LNCaP clone FGC (cell line): ENCODE data around the gene TFEB.

ENCODE experiments used
- DNase-seq: peaks from one replicate; pipeline ENCODE4 v3.0.0-alpha.2; 2011; ENCODE audit warnings: low read depth
- H3K4me3 ChIP-seq: 2 replicates; pipeline ENCODE4 v1.5.1; 2011; ENCODE audit warnings: mild to moderate bottlenecking, low read depth, low read length, control low read depth
- TF ChIP-seq, protein P1 (sequence below): IDR thresholded peaks from 2 replicates; pipeline ENCODE4 v1.5.1; 2012; ENCODE audit warnings: mild to moderate bottlenecking; ENCODE audit not compliant: control insufficient read depth, insufficient read depth; ENCODE audit errors: extremely low read depth

The TFEB gene

DNA sequence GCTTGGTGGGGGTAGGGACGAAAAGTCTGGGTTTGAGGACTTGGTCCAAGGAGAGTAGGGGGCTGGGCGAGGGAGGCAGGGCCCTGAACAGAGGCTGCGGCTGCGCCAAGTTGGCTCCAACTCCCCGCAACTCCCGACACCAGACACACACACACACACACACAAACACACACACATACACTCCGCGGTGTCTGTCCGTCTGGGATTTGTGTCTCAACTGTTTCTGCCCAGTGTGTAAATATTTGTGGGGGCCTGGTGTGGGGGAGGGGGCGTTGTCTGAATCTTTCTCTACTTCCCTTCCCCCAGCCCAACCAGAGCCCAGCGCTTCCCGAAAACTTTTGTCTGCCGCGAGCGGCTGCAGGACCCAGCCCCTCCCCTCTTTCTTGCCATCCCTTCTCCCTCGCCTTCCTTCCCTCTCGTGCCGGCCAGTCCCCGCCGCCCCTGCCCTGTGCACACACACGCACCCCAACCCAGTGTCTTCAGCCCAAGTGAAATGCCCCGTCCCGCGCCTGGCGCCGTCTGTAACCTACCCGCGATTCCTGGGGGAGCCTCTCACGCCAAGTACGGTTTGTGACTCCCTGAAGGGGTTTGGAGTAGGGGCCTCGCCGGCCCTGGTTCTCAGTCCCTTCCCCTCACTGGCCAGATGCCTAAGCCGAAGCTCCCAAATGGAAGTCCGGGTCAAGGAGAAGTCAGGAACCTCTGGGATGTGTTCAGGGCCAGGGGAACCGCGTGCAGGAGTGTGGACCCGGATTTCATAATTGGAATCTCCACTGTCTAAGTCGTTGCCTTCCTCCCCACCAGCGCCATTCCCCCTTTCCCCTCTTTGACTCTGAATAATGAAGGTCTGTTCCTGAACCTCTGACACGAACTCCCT lies 96.2 kb downstream of the TFEB start:
- no peak for DNase-seq
- no peak overlapping the region for H3K4me3 ChIP-seq
- TF ChIP-seq, protein P1, sequence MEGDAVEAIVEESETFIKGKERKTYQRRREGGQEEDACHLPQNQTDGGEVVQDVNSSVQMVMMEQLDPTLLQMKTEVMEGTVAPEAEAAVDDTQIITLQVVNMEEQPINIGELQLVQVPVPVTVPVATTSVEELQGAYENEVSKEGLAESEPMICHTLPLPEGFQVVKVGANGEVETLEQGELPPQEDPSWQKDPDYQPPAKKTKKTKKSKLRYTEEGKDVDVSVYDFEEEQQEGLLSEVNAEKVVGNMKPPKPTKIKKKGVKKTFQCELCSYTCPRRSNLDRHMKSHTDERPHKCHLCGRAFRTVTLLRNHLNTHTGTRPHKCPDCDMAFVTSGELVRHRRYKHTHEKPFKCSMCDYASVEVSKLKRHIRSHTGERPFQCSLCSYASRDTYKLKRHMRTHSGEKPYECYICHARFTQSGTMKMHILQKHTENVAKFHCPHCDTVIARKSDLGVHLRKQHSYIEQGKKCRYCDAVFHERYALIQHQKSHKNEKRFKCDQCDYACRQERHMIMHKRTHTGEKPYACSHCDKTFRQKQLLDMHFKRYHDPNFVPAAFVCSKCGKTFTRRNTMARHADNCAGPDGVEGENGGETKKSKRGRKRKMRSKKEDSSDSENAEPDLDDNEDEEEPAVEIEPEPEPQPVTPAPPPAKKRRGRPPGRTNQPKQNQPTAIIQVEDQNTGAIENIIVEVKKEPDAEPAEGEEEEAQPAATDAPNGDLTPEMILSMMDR = no peak

DNA sequence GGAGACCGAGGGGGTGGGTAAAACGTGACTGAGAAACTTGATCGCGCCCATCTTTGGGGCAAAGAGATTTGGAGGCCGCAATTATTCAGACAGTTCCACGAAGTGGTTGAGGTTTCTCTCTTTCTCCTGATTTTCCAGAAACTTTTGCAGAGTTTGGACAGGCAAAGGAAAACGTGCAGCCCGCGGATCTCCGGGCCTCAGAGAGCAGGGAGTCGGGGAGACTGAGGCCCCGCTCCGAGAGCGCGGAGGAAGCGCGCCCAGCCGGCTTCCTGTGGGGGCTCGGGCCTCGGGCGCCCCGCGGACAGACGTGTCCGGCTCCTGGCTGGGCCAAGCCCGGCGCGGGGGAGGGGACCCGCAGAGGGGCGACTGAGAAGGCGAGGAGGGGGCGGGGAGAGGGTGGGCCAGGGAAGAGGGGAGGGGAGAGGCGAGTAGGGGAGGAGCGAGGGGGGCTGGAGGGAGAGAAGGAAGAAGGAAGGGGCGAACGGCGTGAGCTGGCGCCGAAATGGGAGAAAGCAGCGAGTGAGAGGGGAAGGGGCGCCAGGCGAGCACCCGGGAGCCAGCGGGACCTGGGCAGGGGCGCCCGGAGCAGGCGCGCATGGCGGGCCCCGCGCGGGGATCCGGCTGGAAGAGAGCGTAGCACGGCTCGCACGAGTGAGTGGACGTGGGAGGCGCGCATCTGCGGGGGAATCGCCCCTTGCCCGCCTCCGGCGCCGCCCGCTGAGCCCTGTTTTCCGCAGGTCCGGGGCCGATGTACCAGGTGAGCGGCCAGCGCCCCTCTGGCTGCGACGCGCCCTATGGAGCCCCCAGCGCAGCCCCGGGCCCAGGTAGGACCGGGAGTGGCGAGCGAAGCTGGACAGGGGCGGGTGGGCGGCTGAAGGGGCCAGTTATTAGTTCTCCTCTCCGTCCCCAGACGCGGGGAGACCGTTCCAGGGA lies 97.1 kb downstream of the TFEB start, which contains the start of gene MDFI:
Gene MDFI, plus strand, starts transcription at position 467 of the 933 bp plus-strand sequence. Its CDS starts 282 bp downstream, at position 749.
- DNase-seq = no peak
- TF ChIP-seq, protein P1 = no peak
- H3K4me3 ChIP-seq = no peak within 1 kb of the TSS

DNA sequence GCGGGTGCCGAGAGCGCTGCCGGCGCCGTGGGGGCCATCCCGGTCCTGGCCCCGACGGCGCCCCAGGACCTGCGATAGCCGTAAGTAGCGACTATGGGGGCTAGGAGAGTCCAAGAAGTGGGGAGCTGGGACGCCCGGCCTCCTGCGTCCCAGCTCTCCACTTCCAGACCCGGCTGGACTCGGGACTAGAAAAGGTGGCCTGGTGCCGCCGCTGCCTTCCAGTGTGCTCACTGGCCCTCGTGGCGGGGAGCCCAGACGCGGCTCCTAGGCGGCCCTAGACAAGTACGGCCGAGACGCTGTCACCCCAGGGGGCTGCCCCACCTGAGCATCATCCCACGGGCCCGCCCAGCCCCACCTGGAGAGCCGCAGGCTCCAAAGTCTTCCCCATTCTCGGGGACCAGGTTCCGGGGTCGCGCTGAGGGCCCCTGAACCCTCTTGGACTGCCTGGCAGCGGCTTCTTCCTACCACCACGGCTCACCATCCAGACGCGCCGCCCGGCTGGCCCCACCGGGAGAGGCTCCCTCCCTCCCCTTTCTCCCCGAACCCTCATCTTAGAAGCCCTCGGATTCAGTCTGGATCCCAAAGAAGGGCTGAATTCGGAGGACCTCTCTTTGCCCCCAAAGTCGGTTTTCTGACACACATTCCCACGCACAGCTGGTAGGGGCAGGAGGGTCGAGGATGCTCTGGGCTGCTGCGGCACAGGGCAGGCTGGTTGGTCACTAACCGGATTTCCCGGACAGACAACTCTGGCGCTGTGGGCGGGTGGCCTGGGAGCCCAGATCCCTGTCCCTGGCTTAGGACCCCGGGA lies 98.0 kb downstream of the TFEB start:
- TF ChIP-seq, protein P1 = no peak
- DNase-seq = no peak
- no peak overlapping the region for H3K4me3 ChIP-seq

DNA sequence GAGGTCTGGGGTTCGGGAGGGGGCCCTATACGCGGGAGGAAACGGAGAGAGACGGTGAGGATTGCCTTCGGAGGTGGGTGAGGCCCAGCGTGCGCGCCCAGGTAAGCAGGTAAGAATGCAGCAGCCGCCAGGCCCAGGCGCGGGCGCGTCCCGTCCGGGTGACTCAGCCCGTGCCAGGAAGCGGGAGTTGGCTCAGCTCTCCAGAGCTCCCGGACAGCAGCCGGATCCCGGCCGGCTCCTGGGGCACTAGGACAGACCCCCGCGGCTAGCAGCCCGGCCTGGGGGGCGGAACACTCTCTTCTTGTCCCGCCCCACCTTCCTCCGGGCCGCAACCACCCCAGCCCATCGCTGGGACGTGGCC lies 98.6 kb downstream of the TFEB start:
- no peak for DNase-seq
- TF ChIP-seq, protein P1 = no peak
- H3K4me3 ChIP-seq = no peak overlapping the region

DNA sequence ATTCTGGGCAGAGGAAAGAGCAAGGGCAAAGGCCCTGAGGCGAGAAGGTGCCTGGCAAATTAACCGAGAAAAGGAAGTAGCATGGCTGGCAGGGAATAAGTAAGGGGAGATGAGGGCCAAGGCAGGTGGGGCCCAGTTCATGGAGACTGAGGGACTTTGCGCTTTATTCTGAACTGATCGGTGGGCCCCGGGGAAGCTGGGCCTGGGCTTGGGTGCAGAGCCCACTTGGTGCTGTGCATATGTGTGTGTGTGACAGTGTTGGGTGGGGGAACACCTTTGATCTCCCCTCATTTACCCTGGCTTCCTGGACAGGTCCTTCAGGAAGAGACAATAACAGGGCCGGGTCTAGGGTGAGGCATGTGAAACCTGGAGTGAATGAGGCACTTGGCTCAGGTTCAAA lies 100.0 kb downstream of the TFEB start:
- TF ChIP-seq, protein P1 = no peak
- DNase-seq = no peak
- H3K4me3 ChIP-seq = no peak overlapping the region

DNA sequence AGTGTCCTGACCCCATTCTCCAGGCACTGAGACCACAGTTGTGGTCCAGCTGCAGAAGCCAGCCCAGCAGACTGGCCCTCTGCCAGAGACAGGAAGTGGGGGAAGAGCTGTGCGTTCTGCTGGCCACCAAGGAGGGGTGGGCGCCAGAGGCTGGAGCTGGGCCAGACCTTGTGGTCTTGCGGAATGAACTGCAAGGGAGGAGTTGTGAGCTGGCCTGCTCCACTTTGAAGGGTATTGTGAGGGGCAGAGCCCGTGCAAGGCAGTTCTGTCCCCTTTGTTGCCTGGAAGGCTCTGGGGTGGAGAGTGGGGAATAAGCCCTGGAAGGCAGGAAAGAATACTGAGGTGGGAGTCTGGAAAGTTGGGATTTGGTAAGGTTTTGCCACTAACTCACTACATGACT lies 100.8 kb downstream of the TFEB start:
- TF ChIP-seq, protein P1 = no peak
- no peak for DNase-seq
- no peak overlapping the region for H3K4me3 ChIP-seq
